Lower leg skin (tissue), 3 donors: Measurements from ENCODE around the gene LRP1B.

Experiments used
- POLR2A ChIP-seq, 2 donors: fragments of 450-650 bp; IDR thresholded peaks; one replicate each; pipeline ENCODE4 v1.6.1; 2016 to 2017; ENCODE audit warnings: antibody characterized with exemption in 2 of 2, mild to moderate bottlenecking in 1 of 2, moderate library complexity in 1 of 2
- TF ChIP-seq, protein P1 (sequence below), 3 donors: fragments of 450-650 bp; IDR thresholded peaks; one replicate each; pipeline ENCODE4 v1.5.1; 2016; ENCODE audit warnings: antibody characterized with exemption in 3 of 3, mild to moderate bottlenecking in 3 of 3, moderate library complexity in 2 of 3

DNA sequence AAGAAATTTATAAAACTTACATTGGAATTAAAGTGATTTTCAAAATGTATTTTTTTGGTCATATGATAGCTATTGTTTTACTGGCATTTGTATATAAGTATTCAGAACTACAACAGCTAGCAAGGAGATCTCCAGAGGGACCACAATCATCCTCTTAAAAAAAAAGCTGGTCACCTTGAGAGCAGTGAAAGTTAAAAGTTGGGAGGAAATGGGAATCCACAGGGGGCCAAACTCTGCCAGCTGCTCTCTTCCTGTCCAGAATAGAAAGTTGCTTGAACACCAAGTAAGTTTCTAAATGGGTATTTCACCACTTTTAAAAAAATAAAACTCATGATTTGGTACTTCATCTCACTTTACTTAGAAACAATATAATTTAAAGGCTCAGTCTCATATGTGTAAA is 1025.1 kb downstream of the LRP1B start:
- TF ChIP-seq, protein P1, sequence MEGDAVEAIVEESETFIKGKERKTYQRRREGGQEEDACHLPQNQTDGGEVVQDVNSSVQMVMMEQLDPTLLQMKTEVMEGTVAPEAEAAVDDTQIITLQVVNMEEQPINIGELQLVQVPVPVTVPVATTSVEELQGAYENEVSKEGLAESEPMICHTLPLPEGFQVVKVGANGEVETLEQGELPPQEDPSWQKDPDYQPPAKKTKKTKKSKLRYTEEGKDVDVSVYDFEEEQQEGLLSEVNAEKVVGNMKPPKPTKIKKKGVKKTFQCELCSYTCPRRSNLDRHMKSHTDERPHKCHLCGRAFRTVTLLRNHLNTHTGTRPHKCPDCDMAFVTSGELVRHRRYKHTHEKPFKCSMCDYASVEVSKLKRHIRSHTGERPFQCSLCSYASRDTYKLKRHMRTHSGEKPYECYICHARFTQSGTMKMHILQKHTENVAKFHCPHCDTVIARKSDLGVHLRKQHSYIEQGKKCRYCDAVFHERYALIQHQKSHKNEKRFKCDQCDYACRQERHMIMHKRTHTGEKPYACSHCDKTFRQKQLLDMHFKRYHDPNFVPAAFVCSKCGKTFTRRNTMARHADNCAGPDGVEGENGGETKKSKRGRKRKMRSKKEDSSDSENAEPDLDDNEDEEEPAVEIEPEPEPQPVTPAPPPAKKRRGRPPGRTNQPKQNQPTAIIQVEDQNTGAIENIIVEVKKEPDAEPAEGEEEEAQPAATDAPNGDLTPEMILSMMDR (IDR thresholded peaks at IDR 0.05), result no peak
- TF ChIP-seq POLR2A (IDR thresholded peaks at IDR 0.05), result no peak
